H9 (cell line): ENCODE measurements around the gene LYPLA2. TPM values are rescaled to one million over a fixed set of nuclear protein-coding genes. Genes with fewer than 3 reads are reported as not detected.

Experiments
- DNase-seq: peaks from one replicate; pipeline ENCODE4 v3.0.0-alpha.2; 2017
- H2AFZ ChIP-seq: one replicate; pipeline ENCODE4 v1.6.1; 2013; ENCODE audit warnings: mild to moderate bottlenecking, low read length, control low read depth, moderate library complexity
- H2AK5ac ChIP-seq: 2 replicates; pipeline ENCODE4 v1.6.1; 2013; ENCODE audit warnings: low read length, control low read depth, mixed read lengths; ENCODE audit not compliant: insufficient read length
- H2BK120ac ChIP-seq: one replicate; pipeline ENCODE4 v1.6.1; 2013; ENCODE audit warnings: low read depth, mild to moderate bottlenecking, low read length, control low read depth, inconsistent platforms; ENCODE audit not compliant: poor library complexity, severe bottlenecking
- H2BK12ac ChIP-seq: 2 replicates; pipeline ENCODE4 v1.6.1; 2013; ENCODE audit warnings: low read length, control low read depth, mixed read lengths, low read depth; ENCODE audit not compliant: insufficient read length
- H2BK15ac ChIP-seq: 2 replicates; pipeline ENCODE4 v1.6.1; 2013; ENCODE audit warnings: low read depth, low read length, control low read depth
- H2BK20ac ChIP-seq: one replicate; pipeline ENCODE4 v1.6.1; 2013; ENCODE audit warnings: low read depth, mild to moderate bottlenecking, low read length, control low read depth, inconsistent platforms; ENCODE audit not compliant: poor library complexity, severe bottlenecking
- H2BK5ac ChIP-seq: 2 replicates; pipeline ENCODE4 v1.6.1; 2013; ENCODE audit warnings: low read length, control low read depth, mixed read lengths; ENCODE audit not compliant: insufficient read length
- H3K14ac ChIP-seq: 2 replicates; pipeline ENCODE4 v1.6.1; 2013; ENCODE audit warnings: low read length, control low read depth; ENCODE audit not compliant: insufficient read depth
- H3K18ac ChIP-seq: 2 replicates; pipeline ENCODE4 v1.6.1; 2013; ENCODE audit warnings: low read depth, mild to moderate bottlenecking, mixed read lengths, low read length, control low read depth; ENCODE audit not compliant: insufficient read length
- H3K23ac ChIP-seq: 2 replicates; pipeline ENCODE4 v1.6.1; 2013; ENCODE audit warnings: low read length, control low read depth, mixed read lengths, low read depth; ENCODE audit not compliant: insufficient read length
- H3K23me2 ChIP-seq: 2 replicates; pipeline ENCODE4 v1.6.1; 2013; ENCODE audit warnings: low read depth, mild to moderate bottlenecking, mixed read lengths, low read length, control low read depth; ENCODE audit not compliant: insufficient read length, poor library complexity, severe bottlenecking
- H3K27ac ChIP-seq: 2 replicates; pipeline ENCODE4 v1.5.1; 2013; ENCODE audit warnings: low read length, control low read depth, mixed read lengths, low read depth; ENCODE audit not compliant: insufficient read length
- H3K27me3 ChIP-seq: 2 replicates; pipeline ENCODE4 v1.6.1; 2013; ENCODE audit warnings: low read length, control low read depth, inconsistent platforms; ENCODE audit not compliant: insufficient read depth
- H3K4ac ChIP-seq: 2 replicates; pipeline ENCODE4 v1.6.1; 2013; ENCODE audit warnings: low read depth, mild to moderate bottlenecking, control low read depth, inconsistent platforms, low read length, moderate library complexity
- H3K4me1 ChIP-seq: 2 replicates; pipeline ENCODE4 v1.6.1; 2013; ENCODE audit warnings: low read length, control low read depth, inconsistent platforms; ENCODE audit not compliant: insufficient read depth
- H3K4me2 ChIP-seq: 2 replicates; pipeline ENCODE4 v1.6.1; 2013; ENCODE audit warnings: low read length, control low read depth, mixed read lengths; ENCODE audit not compliant: insufficient read length, insufficient read depth
- H3K56ac ChIP-seq: 2 replicates; pipeline ENCODE4 v1.6.1; 2013; ENCODE audit warnings: low read depth, mild to moderate bottlenecking, mixed read lengths, low read length, control low read depth; ENCODE audit not compliant: insufficient read length
- H3K79me1 ChIP-seq: 2 replicates; pipeline ENCODE4 v1.6.1; 2013; ENCODE audit warnings: low read depth, mild to moderate bottlenecking, moderate library complexity, low read length, control low read depth, inconsistent platforms; ENCODE audit not compliant: insufficient read depth, poor library complexity, severe bottlenecking
- H3K79me2 ChIP-seq: 2 replicates; pipeline ENCODE4 v1.6.1; 2013; ENCODE audit warnings: low read length, control low read depth, inconsistent platforms; ENCODE audit not compliant: insufficient read depth
- H3K9ac ChIP-seq: 2 replicates; pipeline ENCODE4 v1.6.1; 2013; ENCODE audit warnings: low read length, control low read depth, mixed read lengths; ENCODE audit not compliant: insufficient read length; ENCODE audit errors: extremely low read depth
- H3K9me3 ChIP-seq: one replicate; pipeline ENCODE4 v1.6.1; 2013; ENCODE audit warnings: low read depth, low read length, inconsistent platforms; ENCODE audit not compliant: control insufficient read depth
- H3T11ph ChIP-seq: one replicate; pipeline ENCODE4 v1.6.1; 2013; ENCODE audit warnings: mild to moderate bottlenecking, low read length, control low read depth, inconsistent platforms
- H4K20me1 ChIP-seq: one replicate; pipeline ENCODE4 v1.6.1; 2013; ENCODE audit not compliant: control insufficient read depth, insufficient read length, insufficient read depth
- H4K5ac ChIP-seq: 2 replicates; pipeline ENCODE4 v1.6.1; 2013; ENCODE audit warnings: low read depth, mild to moderate bottlenecking, mixed read lengths, low read length, control low read depth; ENCODE audit not compliant: insufficient read length
- H4K8ac ChIP-seq: replicated peaks from 2 replicates; pipeline ENCODE4 v1.6.1; 2013; ENCODE audit warnings: low read length, control low read depth, mixed read lengths, low read depth; ENCODE audit not compliant: insufficient read length
- H4K91ac ChIP-seq: 2 replicates; pipeline ENCODE4 v1.6.1; 2013; ENCODE audit warnings: low read depth, mild to moderate bottlenecking, moderate library complexity, mixed read lengths, low read length, control low read depth; ENCODE audit not compliant: insufficient read length
- H3K27ac Mint-ChIP-seq, 3 experiments: 2 replicates in 2 of 3; 3 replicates in 1 of 3; pipeline ENCODE4 v1.8.0; 2020 to 2021; ENCODE audit warnings: mixed read lengths in 3 of 3, mild to moderate bottlenecking in 1 of 3, moderate library complexity in 1 of 3
- H3K27me3 Mint-ChIP-seq: 2 replicates; pipeline ENCODE4 v1.8.0; 2021; ENCODE audit warnings: low read depth, mild to moderate bottlenecking, moderate library complexity, mixed read lengths
- H3K36me3 Mint-ChIP-seq, 3 experiments: 2 replicates in 2 of 3; 3 replicates in 1 of 3; pipeline ENCODE4 v1.8.0; 2020 to 2021; ENCODE audit warnings: low read depth in 3 of 3, mixed read lengths in 3 of 3; ENCODE audit not compliant: insufficient read depth in 1 of 3
- H3K4me1 Mint-ChIP-seq, 2 experiments: 2 replicates each; pipeline ENCODE4 v1.8.0; 2020; ENCODE audit warnings: mixed read lengths in 2 of 2
- H3K4me3 Mint-ChIP-seq, 2 experiments: 2 replicates in 1 of 2; 3 replicates in 1 of 2; pipeline ENCODE4 v1.8.0; 2020 to 2021; ENCODE audit warnings: mild to moderate bottlenecking in 2 of 2, mixed read lengths in 2 of 2, moderate library complexity in 1 of 2
- H3K9me3 Mint-ChIP-seq, 2 experiments: 2 replicates in 1 of 2; 3 replicates in 1 of 2; pipeline ENCODE4 v1.8.0; 2020; ENCODE audit warnings: mild to moderate bottlenecking in 2 of 2, mixed read lengths in 2 of 2, moderate library complexity in 1 of 2
- WGBS: extraction: QIAGEN DNeasy Blood & Tissue Kit; methylation state at CpG from one replicate; pipeline ENCODE4 v1.1.7; 2013; ENCODE audit warnings: missing lambda C conversion rate, low lambda C conversion rate, mixed read lengths; ENCODE audit not compliant: insufficient read length; ENCODE audit errors: extremely low coverage; 5-methylcytosine and 5-hydroxymethylcytosine counted together
- total RNA-seq: library from RNA; stranded (reverse); gene quantifications from 2 replicates; pipeline ENCODE4 v1.2.1, GENCODE V29; 2021
- TF ChIP-seq, protein P1 (sequence below): fragments of 200-600 bp; sonication (generic); conservative IDR thresholded peaks from 3 replicates; pipeline ENCODE4 v1.8.0; 2021; ENCODE audit warnings: antibody characterized with exemption, mild to moderate bottlenecking

Gene LYPLA2
- total RNA-seq, 1 experiment from 2014 or later, result 118 TPM

DNA sequence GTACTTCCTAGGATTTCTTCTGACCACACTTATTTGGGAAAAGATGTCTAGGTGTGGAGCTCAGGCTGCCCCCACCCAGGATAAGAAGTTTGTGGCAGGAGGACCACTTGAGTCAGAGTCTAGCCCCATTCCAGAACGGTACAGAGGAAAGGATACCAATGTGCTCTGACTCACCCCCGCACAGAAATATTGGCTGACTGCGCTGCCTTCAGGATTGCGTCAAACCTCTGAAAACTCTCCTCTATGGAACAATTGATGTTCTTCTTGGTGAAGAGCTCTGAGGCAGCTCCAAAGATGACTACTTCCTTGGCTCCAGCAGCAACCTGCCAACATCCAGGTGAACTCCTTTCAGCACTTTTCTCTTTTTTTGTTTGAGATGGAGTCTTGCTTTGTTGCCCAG lies 23.1 kb downstream of the LYPLA2 start:
- no peak overlapping the region for H2AK5ac ChIP-seq
- H4K8ac ChIP-seq, result no peak overlapping the region
- H3K4me1 ChIP-seq, result no peaks in the 10 kb centered on the region
- no peak overlapping the region for H2AFZ ChIP-seq
- Mint-ChIP-seq H3K4me3 (no peak overlapping the region), H3K9me3 (no peaks in the 10 kb centered on the region), H3K36me3 (peaks cover 0 to 27% (median 6%) of the 10 kb centered on the region in 3 experiments; a peak in 6 of 7 replicates), H3K4me1 (peaks cover 9 to 10% of the 10 kb centered on the region in 2 experiments), H3K27ac (no peak overlapping the region; a peak in 1 of 7 replicates), H3K27me3 (no peaks in the 10 kb centered on the region)
- no peaks in the 10 kb centered on the region for H3K79me1 ChIP-seq
- no peak overlapping the region for H2BK20ac ChIP-seq
- H4K91ac ChIP-seq, result no peak overlapping the region
- no peak overlapping the region for H3K14ac ChIP-seq
- no CpG with 5 or more reads among the region's 4 CpGs for WGBS
- H2BK5ac ChIP-seq, result no peak overlapping the region
- no peak overlapping the region for H3K4me2 ChIP-seq
- DNase-seq, result no peak
- no peak overlapping the region for H3K27ac ChIP-seq
- H3K23me2 ChIP-seq, result no peaks in the 10 kb centered on the region
- TF ChIP-seq, protein P1, sequence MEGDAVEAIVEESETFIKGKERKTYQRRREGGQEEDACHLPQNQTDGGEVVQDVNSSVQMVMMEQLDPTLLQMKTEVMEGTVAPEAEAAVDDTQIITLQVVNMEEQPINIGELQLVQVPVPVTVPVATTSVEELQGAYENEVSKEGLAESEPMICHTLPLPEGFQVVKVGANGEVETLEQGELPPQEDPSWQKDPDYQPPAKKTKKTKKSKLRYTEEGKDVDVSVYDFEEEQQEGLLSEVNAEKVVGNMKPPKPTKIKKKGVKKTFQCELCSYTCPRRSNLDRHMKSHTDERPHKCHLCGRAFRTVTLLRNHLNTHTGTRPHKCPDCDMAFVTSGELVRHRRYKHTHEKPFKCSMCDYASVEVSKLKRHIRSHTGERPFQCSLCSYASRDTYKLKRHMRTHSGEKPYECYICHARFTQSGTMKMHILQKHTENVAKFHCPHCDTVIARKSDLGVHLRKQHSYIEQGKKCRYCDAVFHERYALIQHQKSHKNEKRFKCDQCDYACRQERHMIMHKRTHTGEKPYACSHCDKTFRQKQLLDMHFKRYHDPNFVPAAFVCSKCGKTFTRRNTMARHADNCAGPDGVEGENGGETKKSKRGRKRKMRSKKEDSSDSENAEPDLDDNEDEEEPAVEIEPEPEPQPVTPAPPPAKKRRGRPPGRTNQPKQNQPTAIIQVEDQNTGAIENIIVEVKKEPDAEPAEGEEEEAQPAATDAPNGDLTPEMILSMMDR, result no peak
- no peak overlapping the region for H3K4ac ChIP-seq
- no peaks in the 10 kb centered on the region for H3K79me2 ChIP-seq
- no peak overlapping the region for H3K9ac ChIP-seq
- H3K18ac ChIP-seq, result no peak overlapping the region
- no peak overlapping the region for H4K5ac ChIP-seq
- no peak overlapping the region for H2BK15ac ChIP-seq
- H3K9me3 ChIP-seq, result no peaks in the 10 kb centered on the region
- no peak overlapping the region for H3K23ac ChIP-seq
- H2BK12ac ChIP-seq, result no peak overlapping the region
- no peak overlapping the region for H3K56ac ChIP-seq
- H4K20me1 ChIP-seq, result no peaks in the 10 kb centered on the region
- H2BK120ac ChIP-seq, result no peak overlapping the region
- no peaks in the 10 kb centered on the region for H3K27me3 ChIP-seq
- H3T11ph ChIP-seq, result no peak overlapping the region
